Measurements from ENCODE around the gene DTD1.

The DTD1 gene

GRCh38 chr20:18734525-18735189 is 146.8 kb downstream of the DTD1 start:
- no peak overlapping the region for H3K4me2 ChIP-seq (ENCODE audit: insufficient read depth, low read length)
- no peak overlapping the region for H3K27ac ChIP-seq (ENCODE audit: low read length)
- no peaks in the 10 kb centered on the region for H4K20me1 ChIP-seq (ENCODE audit: insufficient read depth, low read length)
- no peak for DNase-seq
- H3K4me1 ChIP-seq (ENCODE audit: insufficient read depth, low read length) = no peaks in the 10 kb centered on the region
- no peak for ATAC-seq (ENCODE audit: insufficient read depth, low read depth)
- no peaks in the 10 kb centered on the region for H3K36me3 ChIP-seq (ENCODE audit: insufficient read depth, low read length)
- no peak overlapping the region for H3K9ac ChIP-seq (ENCODE audit: low read depth, low read length)
- H3K79me2 ChIP-seq (ENCODE audit: insufficient read depth, low read length) = no peaks in the 10 kb centered on the region
- H3K9me3 ChIP-seq (ENCODE audit: insufficient read depth, low read length, severe bottlenecking) = no peaks in the 10 kb centered on the region
- H3K4me3 ChIP-seq (ENCODE audit: low read depth in 1 of 2, low read length in 2 of 2) = no peak overlapping the region
- H2AFZ ChIP-seq (ENCODE audit: low read depth, low read length) = no peak overlapping the region
- H3K27me3 ChIP-seq (ENCODE audit: insufficient read depth, low read length, poor library complexity) = no peaks in the 10 kb centered on the region
- TF ChIP-seq, protein P1, sequence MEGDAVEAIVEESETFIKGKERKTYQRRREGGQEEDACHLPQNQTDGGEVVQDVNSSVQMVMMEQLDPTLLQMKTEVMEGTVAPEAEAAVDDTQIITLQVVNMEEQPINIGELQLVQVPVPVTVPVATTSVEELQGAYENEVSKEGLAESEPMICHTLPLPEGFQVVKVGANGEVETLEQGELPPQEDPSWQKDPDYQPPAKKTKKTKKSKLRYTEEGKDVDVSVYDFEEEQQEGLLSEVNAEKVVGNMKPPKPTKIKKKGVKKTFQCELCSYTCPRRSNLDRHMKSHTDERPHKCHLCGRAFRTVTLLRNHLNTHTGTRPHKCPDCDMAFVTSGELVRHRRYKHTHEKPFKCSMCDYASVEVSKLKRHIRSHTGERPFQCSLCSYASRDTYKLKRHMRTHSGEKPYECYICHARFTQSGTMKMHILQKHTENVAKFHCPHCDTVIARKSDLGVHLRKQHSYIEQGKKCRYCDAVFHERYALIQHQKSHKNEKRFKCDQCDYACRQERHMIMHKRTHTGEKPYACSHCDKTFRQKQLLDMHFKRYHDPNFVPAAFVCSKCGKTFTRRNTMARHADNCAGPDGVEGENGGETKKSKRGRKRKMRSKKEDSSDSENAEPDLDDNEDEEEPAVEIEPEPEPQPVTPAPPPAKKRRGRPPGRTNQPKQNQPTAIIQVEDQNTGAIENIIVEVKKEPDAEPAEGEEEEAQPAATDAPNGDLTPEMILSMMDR (IDR thresholded peaks at IDR 0.05; ENCODE audit: borderline replicate concordance, extremely low read depth, low read length, poor library complexity, severe bottlenecking) = no peak
- TF ChIP-seq EZH2 (IDR thresholded peaks at IDR 0.05; ENCODE audit: borderline replicate concordance, low read depth, low read length, severe bottlenecking) = no peak

GRCh38 chr20:18737140-18737539 is 149.3 kb downstream of the DTD1 start:
- no peak for ATAC-seq (ENCODE audit: insufficient read depth, low read depth)
- Histone ChIP-seq H3K27ac (ENCODE audit: low read length) (no peak overlapping the region), H3K9me3 (ENCODE audit: insufficient read depth, low read length, severe bottlenecking) (no peaks in the 10 kb centered on the region), H2AFZ (ENCODE audit: low read depth, low read length) (no peak overlapping the region), H3K79me2 (ENCODE audit: insufficient read depth, low read length) (no peaks in the 10 kb centered on the region), H3K4me2 (ENCODE audit: insufficient read depth, low read length) (no peak overlapping the region), H4K20me1 (ENCODE audit: insufficient read depth, low read length) (no peaks in the 10 kb centered on the region), H3K36me3 (ENCODE audit: insufficient read depth, low read length) (no peaks in the 10 kb centered on the region), H3K4me3 (ENCODE audit: low read depth in 1 of 2, low read length in 2 of 2) (no peak overlapping the region), H3K9ac (ENCODE audit: low read depth, low read length) (no peak overlapping the region), H3K27me3 (ENCODE audit: insufficient read depth, low read length, poor library complexity) (no peaks in the 10 kb centered on the region), H3K4me1 (ENCODE audit: insufficient read depth, low read length) (no peaks in the 10 kb centered on the region)
- DNase-seq = no peak
- TF ChIP-seq, protein P1 (IDR thresholded peaks at IDR 0.05; ENCODE audit: borderline replicate concordance, extremely low read depth, low read length, poor library complexity, severe bottlenecking) = no peak
- no peak for TF ChIP-seq EZH2 (IDR thresholded peaks at IDR 0.05; ENCODE audit: borderline replicate concordance, low read depth, low read length, severe bottlenecking)

DNA sequence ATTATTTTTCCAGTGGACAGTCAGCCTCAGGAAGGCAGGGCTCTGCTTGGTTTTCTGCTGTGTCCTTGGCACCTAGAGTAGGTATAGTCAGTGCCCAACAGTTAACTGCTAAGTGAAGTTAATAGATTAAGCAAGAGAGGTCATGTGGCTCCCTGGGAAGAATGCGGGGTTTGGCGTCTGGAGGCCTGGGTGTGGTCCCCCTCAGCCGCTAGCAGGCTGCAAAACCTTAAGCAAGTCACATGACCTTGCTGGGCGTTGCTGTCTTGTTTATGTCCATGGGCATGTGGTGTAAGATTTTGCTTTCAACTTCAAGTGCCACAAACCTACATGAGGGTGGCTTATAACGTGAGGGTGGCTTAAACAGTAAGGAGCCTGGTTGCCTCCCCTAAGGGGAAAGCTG is 150.2 kb downstream of the DTD1 start:
- no peak for TF ChIP-seq EZH2 (IDR thresholded peaks at IDR 0.05; ENCODE audit: borderline replicate concordance, low read depth, low read length, severe bottlenecking)
- TF ChIP-seq, protein P1 (IDR thresholded peaks at IDR 0.05; ENCODE audit: borderline replicate concordance, extremely low read depth, low read length, poor library complexity, severe bottlenecking) = no peak
- H3K79me2 ChIP-seq (ENCODE audit: insufficient read depth, low read length) = no peaks in the 10 kb centered on the region
- H3K4me2 ChIP-seq (ENCODE audit: insufficient read depth, low read length) = no peak overlapping the region
- H3K9ac ChIP-seq (ENCODE audit: low read depth, low read length) = no peak overlapping the region
- no peaks in the 10 kb centered on the region for H3K9me3 ChIP-seq (ENCODE audit: insufficient read depth, low read length, severe bottlenecking)
- H3K27ac ChIP-seq (ENCODE audit: low read length) = no peak overlapping the region
- no peak overlapping the region for H3K4me3 ChIP-seq (ENCODE audit: low read depth in 1 of 2, low read length in 2 of 2)
- H3K36me3 ChIP-seq (ENCODE audit: insufficient read depth, low read length) = no peaks in the 10 kb centered on the region
- H3K27me3 ChIP-seq (ENCODE audit: insufficient read depth, low read length, poor library complexity) = peaks cover 1% of the 10 kb centered on the region
- ATAC-seq (ENCODE audit: insufficient read depth, low read depth) (no peak), DNase-seq (no peak)
- H4K20me1 ChIP-seq (ENCODE audit: insufficient read depth, low read length) = no peaks in the 10 kb centered on the region
- no peak overlapping the region for H2AFZ ChIP-seq (ENCODE audit: low read depth, low read length)
- H3K4me1 ChIP-seq (ENCODE audit: insufficient read depth, low read length) = no peaks in the 10 kb centered on the region
